HCT116 (cell line): Measurements from ENCODE around the gene TMEM258. TPM values are rescaled to one million over a fixed set of nuclear protein-coding genes. Genes with fewer than 3 reads are reported as not detected.

Experiments
- ATAC-seq: fragments of 200-7000 bp; cut with Tn5 transposase; 2 replicates; pipeline ENCODE4 v1.9.1; 2020; ENCODE audit warnings: mild to moderate bottlenecking, moderate library complexity
- BruUV-seq: library from RNA; stranded (reverse); fragments of 400-500 nt; replicated peaks from 2 replicates; lab custom pipeline; 2021; lab: Mats Ljungman, UMichigan
- CTCF ChIA-PET: fragments of 300-600 bp; sonication (Branson Sonifier 250); formaldehyde crosslinking; loops from one replicate; lab custom pipeline; 2021; ENCODE audit warnings: antibody characterized with exemption; lab: Charles Lee
- POLR2A ChIA-PET: fragments of 300-600, 350-600 bp; sonication (Branson Sonifier 250); formaldehyde crosslinking; loops from one replicate; lab custom pipeline; 2021; ENCODE audit warnings: antibody characterized with exemption; lab: Charles Lee
- RAD21 ChIA-PET, 2 experiments: fragments of 300-600 bp; sonication (Branson Sonifier 250); formaldehyde crosslinking; loops; one replicate each; lab custom pipeline; 2023; ENCODE audit warnings: low total read pairs in 2 of 2; ENCODE audit not compliant: uncharacterized antibody in 2 of 2, unreplicated experiment in 2 of 2, low non-redundant PET in 1 of 2; lab: Charles Lee
- DNase-seq: peaks from one replicate; pipeline ENCODE4 v3.0.0-alpha.2; 2010; ENCODE audit warnings: low read depth, low spot score
- H2AFZ ChIP-seq: fragments of 200-600 bp; shearing (Covaris generic), sonication (generic); 2 replicates; pipeline ENCODE4 v1.6.1; 2017; ENCODE audit warnings: low read depth, mixed run types, mixed read lengths, antibody characterized with exemption, low read length; ENCODE audit not compliant: poor library complexity, severe bottlenecking
- H3K27ac ChIP-seq: 2 replicates; pipeline ENCODE4 v1.5.1; 2012; ENCODE audit warnings: low read depth, low read length
- H3K27me3 ChIP-seq: fragments of 200-600 bp; sonication (generic); 2 replicates; pipeline ENCODE4 v1.6.1; 2016; ENCODE audit warnings: mixed run types, low read length, mixed read lengths; ENCODE audit not compliant: insufficient read depth
- H3K36me3 ChIP-seq, 2 experiments: fragments of 200-500 bp in 1 of 2; fragments of 200-600 bp in 1 of 2; sonication (Bioruptor generic) in 1 of 2; sonication (generic) in 1 of 2; 2 replicates each; pipeline versions ENCODE4 v1.5.1 to v1.6.1; 2014 to 2016; ENCODE audit warnings: low read length in 2 of 2, inconsistent platforms in 1 of 2, mixed read lengths in 1 of 2, mixed run types in 1 of 2; ENCODE audit not compliant: insufficient read depth in 2 of 2, control insufficient read depth in 1 of 2
- H3K4me1 ChIP-seq, 2 experiments: fragments of 200-600 bp in 1 of 2; sonication (generic) in 1 of 2; 2 replicates each; pipeline versions ENCODE4 v1.5.1 to v1.6.1; 2012 to 2017; ENCODE audit warnings: low read length in 2 of 2, inconsistent platforms in 1 of 2, mild to moderate bottlenecking in 1 of 2, mixed read lengths in 1 of 2, mixed run types in 1 of 2, moderate library complexity in 1 of 2; ENCODE audit not compliant: insufficient read depth in 2 of 2, control insufficient read depth in 1 of 2
- H3K4me2 ChIP-seq: fragments of 200-600 bp; sonication (generic); 2 replicates; pipeline ENCODE4 v1.6.1; 2017; ENCODE audit warnings: mixed run types, low read length, mixed read lengths
- H3K4me3 ChIP-seq, 2 experiments: fragments of 200-600 bp in 1 of 2; sonication (generic) in 1 of 2; replicated peaks in 1 of 2; 2 replicates each; pipeline ENCODE4 v1.5.1; 2011 to 2016; ENCODE audit warnings: low read length in 2 of 2, control low read depth in 1 of 2, low read depth in 1 of 2, mild to moderate bottlenecking in 1 of 2, mixed read lengths in 1 of 2, mixed run types in 1 of 2
- H3K79me2 ChIP-seq: fragments of 200-600 bp; sonication (generic); 2 replicates; pipeline ENCODE4 v1.6.1; 2017; ENCODE audit warnings: mild to moderate bottlenecking, mixed run types, low read length, moderate library complexity, mixed read lengths; ENCODE audit not compliant: insufficient read depth
- H3K9ac ChIP-seq: fragments of 200-600 bp; sonication (generic); 2 replicates; pipeline ENCODE4 v1.6.1; 2016; ENCODE audit warnings: low read length, mixed read lengths
- H3K9me2 ChIP-seq: fragments of 200-600 bp; sonication (generic), shearing (Covaris generic); 2 replicates; pipeline ENCODE4 v1.6.1; 2017; ENCODE audit warnings: mixed run types, mild to moderate bottlenecking, moderate library complexity; ENCODE audit not compliant: insufficient read depth
- H3K9me3 ChIP-seq, 2 experiments: fragments of 200-500 bp in 1 of 2; fragments of 200-600 bp in 1 of 2; sonication (Bioruptor generic) in 1 of 2; sonication (generic) in 1 of 2; 2 replicates each; pipeline ENCODE4 v1.6.1; 2014 to 2017; ENCODE audit warnings: low read length in 2 of 2, mixed read lengths in 2 of 2, inconsistent platforms in 1 of 2, low read depth in 1 of 2, mild to moderate bottlenecking in 1 of 2, mixed run types in 1 of 2, moderate library complexity in 1 of 2; ENCODE audit not compliant: control insufficient read depth in 1 of 2, insufficient read depth in 1 of 2
- H4K20me1 ChIP-seq: fragments of 200-600 bp; sonication (generic), shearing (Covaris generic); 2 replicates; pipeline ENCODE4 v1.6.1; 2017; ENCODE audit warnings: mixed run types, mild to moderate bottlenecking, moderate library complexity; ENCODE audit not compliant: insufficient read depth
- ATF3 ChIP-seq: IDR thresholded peaks from 2 replicates; pipeline ENCODE4 v1.6.1; 2012
- CEBPB ChIP-seq: IDR thresholded peaks from 2 replicates; pipeline ENCODE4 v1.6.1; 2012; ENCODE audit warnings: low read depth
- CTCF ChIP-seq, 3 experiments: fragments of 200-600 bp in 1 of 3; sonication (generic) in 1 of 3; IDR thresholded peaks in 2 of 3; conservative IDR thresholded peaks in 1 of 3; 2 replicates each; pipeline ENCODE4 v1.5.1; 2012 to 2017; ENCODE audit warnings: low read depth in 2 of 3, low read length in 2 of 3, antibody characterized with exemption in 1 of 3, borderline replicate concordance in 1 of 3, control low read depth in 1 of 3, mild to moderate bottlenecking in 1 of 3, mixed read lengths in 1 of 3, mixed run types in 1 of 3, moderate library complexity in 1 of 3; ENCODE audit not compliant: insufficient read depth in 1 of 3
- FOSL1 ChIP-seq: IDR thresholded peaks from 2 replicates; pipeline ENCODE4 v1.6.1; 2012; ENCODE audit warnings: low read depth
- JUND ChIP-seq: IDR thresholded peaks from 2 replicates; pipeline ENCODE4 v1.6.1; 2012
- POLR2AphosphoS5 ChIP-seq: IDR thresholded peaks from 2 replicates; pipeline ENCODE4 v1.6.1; 2011; ENCODE audit warnings: mild to moderate bottlenecking, low read depth, low read length, moderate library complexity
- RAD21 ChIP-seq: IDR thresholded peaks from 2 replicates; pipeline ENCODE4 v1.6.1; 2012; ENCODE audit warnings: low read depth, mild to moderate bottlenecking
- SIN3A ChIP-seq: IDR thresholded peaks from 2 replicates; pipeline ENCODE4 v1.6.1; 2012; ENCODE audit warnings: low read depth
- SP1 ChIP-seq: IDR thresholded peaks from 2 replicates; pipeline ENCODE4 v1.6.1; 2012; ENCODE audit warnings: low read depth
- TCF7L2 ChIP-seq: IDR thresholded peaks from 2 replicates; pipeline ENCODE4 v1.7.0; 2011; ENCODE audit warnings: borderline replicate concordance, inconsistent platforms; ENCODE audit not compliant: insufficient read depth, insufficient read length; ENCODE audit errors: extremely low read depth
- intact Hi-C: fragments of 100-400 bp; cut with micrococcal nuclease; formaldehyde crosslinking; loops from 2 replicates; pipeline ENCODE4 v1.10.0; 2022
- total RNA-seq: library from RNA; stranded (reverse); gene quantifications from one replicate; pipeline ENCODE4 v1.2.1, GENCODE V29; 2021; ENCODE audit not compliant: unreplicated experiment
- TF ChIP-seq, protein P1 (sequence below): IDR thresholded peaks from 2 replicates; pipeline ENCODE4 v1.6.1; 2011; ENCODE audit warnings: mild to moderate bottlenecking, low read length, moderate library complexity; ENCODE audit not compliant: insufficient replicate concordance; ENCODE audit errors: extremely low read depth

TMEM258 gene
- total RNA-seq, 1 experiment from 2014 or later = 160 TPM

DNA sequence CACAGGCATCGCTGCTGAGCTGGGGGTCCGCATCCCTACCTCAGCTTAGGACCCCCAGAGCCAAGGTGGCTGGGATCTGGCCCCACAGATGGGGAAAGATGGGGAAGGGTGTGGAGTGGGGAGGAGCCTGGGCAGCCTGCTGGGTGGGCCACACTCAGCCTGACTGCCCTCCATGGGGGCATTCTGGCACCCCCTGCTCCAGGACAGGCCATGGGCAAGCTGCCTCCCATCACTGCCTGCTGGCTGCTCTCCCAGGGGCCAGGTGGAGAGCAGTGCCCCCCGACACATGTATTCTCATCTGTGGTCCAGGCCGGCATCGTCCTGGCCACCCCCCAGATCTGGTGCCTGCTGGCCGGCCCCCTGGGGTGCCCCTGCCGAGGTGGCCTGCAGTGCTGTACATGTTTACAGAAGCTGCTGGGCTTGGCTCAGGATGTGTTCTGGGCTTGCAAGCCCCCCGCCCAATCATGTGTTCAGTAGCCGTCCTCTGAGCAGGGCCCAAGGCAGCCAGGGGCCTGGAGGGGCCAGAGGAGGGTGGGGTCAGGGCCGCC is 47.7 kb downstream of the TMEM258 start:
- Histone ChIP-seq H3K4me3 (no peak overlapping the region), H3K27me3 (no peaks in the 10 kb centered on the region), H3K36me3 (no peaks in the 10 kb centered on the region), H3K9me3 (no peaks in the 10 kb centered on the region), H2AFZ (no peak overlapping the region), H3K27ac (no peak overlapping the region), H3K9ac (no peak overlapping the region), H3K79me2 (no peaks in the 10 kb centered on the region), H3K4me2 (no peak overlapping the region), H4K20me1 (no peaks in the 10 kb centered on the region), H3K9me2 (no peaks in the 10 kb centered on the region), H3K4me1 (peaks cover 3 to 11% of the 10 kb centered on the region in 2 experiments; a peak in 2 of 4 replicates)
- no TSS peak for BruUV-seq
- ATAC-seq (no peak), DNase-seq (no peak)
- no peak for TF ChIP-seq POLR2AphosphoS5
- no peak for TF ChIP-seq SP1
- TF ChIP-seq CEBPB = no peak
- RAD21 ChIA-PET = no interaction called here
- POLR2A ChIA-PET = no interaction called here
- CTCF ChIA-PET = interaction anchor here (1.7 to 2.8 kb wide), 2 partner anchors 11 to 15 kb away, joined by 5 to 13 read pairs; no protein-coding TSS in a partner anchor
- intact Hi-C loops = no loop called here

- Histone ChIP-seq H3K4me1 (peaks cover 3 to 11% of the 10 kb centered on the region in 2 experiments; a peak in 2 of 4 replicates), H3K27me3 (no peaks in the 10 kb centered on the region), H3K4me3 (no peak overlapping the region), H3K9me3 (no peaks in the 10 kb centered on the region), H3K9me2 (no peaks in the 10 kb centered on the region), H3K79me2 (no peaks in the 10 kb centered on the region), H3K4me2 (no peak overlapping the region), H3K36me3 (no peaks in the 10 kb centered on the region), H4K20me1 (no peaks in the 10 kb centered on the region), H2AFZ (no peak overlapping the region), H3K9ac (no peak overlapping the region), H3K27ac (no peak overlapping the region)
- ATAC-seq = no peak
- ChIA-PET POLR2A (no interaction called here), RAD21 (no interaction called here), CTCF (interaction anchor here (1.7 to 2.8 kb wide), 2 partner anchors 11 to 14 kb away, joined by 5 to 13 read pairs; no protein-coding TSS in a partner anchor)
- no peak for DNase-seq
- intact Hi-C loops = no loop called here
- BruUV-seq = no TSS peak
- TF ChIP-seq SP1 (no peak), RAD21 (no peak), CTCF (IDR thresholded peaks at IDR 0.05 in 2 of 3, conservative IDR thresholded peaks at IDR 0.05 in 1 of 3; ENCODE audit: borderline replicate concordance in 1 of 3, insufficient read depth in 1 of 3, low read depth in 2 of 3, low read length in 2 of 3) (no peak), JUND (no peak), SIN3A (no peak), ATF3 (no peak), POLR2AphosphoS5 (no peak), FOSL1 (no peak), TCF7L2 (no peak)
- TF ChIP-seq, protein P1, sequence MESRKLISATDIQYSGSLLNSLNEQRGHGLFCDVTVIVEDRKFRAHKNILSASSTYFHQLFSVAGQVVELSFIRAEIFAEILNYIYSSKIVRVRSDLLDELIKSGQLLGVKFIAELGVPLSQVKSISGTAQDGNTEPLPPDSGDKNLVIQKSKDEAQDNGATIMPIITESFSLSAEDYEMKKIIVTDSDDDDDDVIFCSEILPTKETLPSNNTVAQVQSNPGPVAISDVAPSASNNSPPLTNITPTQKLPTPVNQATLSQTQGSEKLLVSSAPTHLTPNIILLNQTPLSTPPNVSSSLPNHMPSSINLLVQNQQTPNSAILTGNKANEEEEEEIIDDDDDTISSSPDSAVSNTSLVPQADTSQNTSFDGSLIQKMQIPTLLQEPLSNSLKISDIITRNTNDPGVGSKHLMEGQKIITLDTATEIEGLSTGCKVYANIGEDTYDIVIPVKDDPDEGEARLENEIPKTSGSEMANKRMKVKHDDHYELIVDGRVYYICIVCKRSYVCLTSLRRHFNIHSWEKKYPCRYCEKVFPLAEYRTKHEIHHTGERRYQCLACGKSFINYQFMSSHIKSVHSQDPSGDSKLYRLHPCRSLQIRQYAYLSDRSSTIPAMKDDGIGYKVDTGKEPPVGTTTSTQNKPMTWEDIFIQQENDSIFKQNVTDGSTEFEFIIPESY = no peak
These were observed 48.2 kb downstream of the TMEM258 start for GRCh38 chr11:61744181-61744580.
